GM23248 (cell line): ENCODE data around the gene WTAP. TPM values are rescaled to one million over a fixed set of nuclear protein-coding genes. Genes with fewer than 3 reads are reported as not detected.

Source experiments
- DNase-seq: peaks from one replicate; pipeline ENCODE4 v3.0.0-alpha.2; 2015
- H2AFZ ChIP-seq: fragments of 200-600 bp; sonication (generic); 2 replicates; pipeline ENCODE4 v1.6.1; 2016; ENCODE audit warnings: antibody characterized with exemption
- H3F3A ChIP-seq: fragments of 200-600 bp; sonication (generic); 2 replicates; pipeline ENCODE4 v1.6.1; 2016; ENCODE audit warnings: mild to moderate bottlenecking, antibody characterized with exemption, mixed run types; ENCODE audit not compliant: insufficient read depth
- H3K27ac ChIP-seq: fragments of 200-600 bp; sonication (generic); 2 replicates; pipeline ENCODE4 v1.5.1; 2016; ENCODE audit warnings: mild to moderate bottlenecking
- H3K27me3 ChIP-seq: fragments of 200-600 bp; sonication (generic); replicated peaks from 2 replicates; pipeline ENCODE4 v1.6.1; 2016; ENCODE audit warnings: mild to moderate bottlenecking; ENCODE audit not compliant: insufficient read depth
- H3K36me3 ChIP-seq: fragments of 200-600 bp; sonication (generic); 2 replicates; pipeline ENCODE4 v1.6.1; 2016; ENCODE audit warnings: low read depth, mild to moderate bottlenecking
- H3K4me1 ChIP-seq: fragments of 200-600 bp; sonication (generic); 2 replicates; pipeline ENCODE4 v1.6.1; 2016; ENCODE audit warnings: mild to moderate bottlenecking; ENCODE audit not compliant: insufficient read depth
- H3K4me2 ChIP-seq: fragments of 200-600 bp; sonication (generic); one replicate; pipeline ENCODE4 v1.6.1; 2016; ENCODE audit warnings: mild to moderate bottlenecking; ENCODE audit not compliant: unreplicated experiment
- H3K4me3 ChIP-seq: fragments of 200-600 bp; sonication (generic); 2 replicates; pipeline ENCODE4 v1.5.1; 2016; ENCODE audit warnings: mild to moderate bottlenecking
- H3K79me2 ChIP-seq: fragments of 200-600 bp; sonication (generic); 2 replicates; pipeline ENCODE4 v1.6.1; 2016; ENCODE audit warnings: mild to moderate bottlenecking; ENCODE audit not compliant: insufficient read depth
- H3K9ac ChIP-seq: fragments of 200-600 bp; sonication (generic); 2 replicates; pipeline ENCODE4 v1.6.1; 2016; ENCODE audit warnings: mild to moderate bottlenecking
- H3K9me2 ChIP-seq: fragments of 200-600 bp; sonication (generic); 2 replicates; pipeline ENCODE4 v1.6.1; 2016; ENCODE audit warnings: mixed run types, mild to moderate bottlenecking, moderate library complexity; ENCODE audit not compliant: insufficient read depth
- H3K9me3 ChIP-seq: fragments of 200-600 bp; sonication (generic); one replicate; pipeline ENCODE4 v1.6.1; 2017; ENCODE audit warnings: low read depth
- H4K20me1 ChIP-seq: fragments of 200-600 bp; sonication (generic); 2 replicates; pipeline ENCODE4 v1.6.0; 2016; ENCODE audit not compliant: insufficient read depth
- EZH2 ChIP-seq: fragments of 200-600 bp; sonication (generic); IDR thresholded peaks from 2 replicates; pipeline ENCODE4 v1.6.1; 2018; ENCODE audit warnings: antibody characterized with exemption, mild to moderate bottlenecking; ENCODE audit not compliant: insufficient read depth, poor library complexity, severe bottlenecking
- EZH2phosphoT487 ChIP-seq: fragments of 200-600 bp; sonication (generic); IDR thresholded peaks from 2 replicates; pipeline ENCODE4 v1.6.1; 2018; ENCODE audit warnings: antibody characterized with exemption, moderate library complexity, mild to moderate bottlenecking, low read depth; ENCODE audit not compliant: insufficient read depth
- WGBS, 2 experiments: methylation state at CpG; one replicate each; pipeline ENCODE4 v1.1.6; 2015 to 2017; ENCODE audit warnings: low lambda C conversion rate in 2 of 2, low coverage in 1 of 2; ENCODE audit errors: missing lambda C conversion rate in 2 of 2; 5-methylcytosine and 5-hydroxymethylcytosine counted together
- in situ Hi-C: fragments of 300-500 bp; cut with MboI; formaldehyde crosslinking; loops from 2 replicates; pipeline ENCODE4 v1.15.0; 2020
- polyA plus RNA-seq: library from polyadenylated mRNA; unstranded; fragments of >200 nt; fragmentation: Nextera tagmentation; extraction: Ambion mirVana; gene quantifications from 2 replicates; pipeline ENCODE4 v1.2.1, GENCODE V29; 2016
- total RNA-seq: library from RNA; depleted of rRNA; stranded (reverse); fragments of >200 nt; shearing (Covaris generic); gene quantifications from 2 replicates; pipeline ENCODE4 v1.2.3, GENCODE V29; 2014; rRNA removed

WTAP gene
- total RNA-seq (57.8 and 64.8 TPM in 2 replicates), polyA plus RNA-seq (87.8 and 89.8 TPM in 2 replicates)

- H3F3A ChIP-seq: peaks cover 26% of the 10 kb centered on the region
- H3K9me2 ChIP-seq: no peaks in the 10 kb centered on the region
- peak within 1 kb of the TSS; percentile 90 for H2AFZ ChIP-seq
- peak within 1 kb of the TSS; percentile 88 for H3K4me3 ChIP-seq
- peak within 1 kb of the TSS; percentile 89 for H3K9ac ChIP-seq
- peaks cover 25% of the 10 kb centered on the region for H3K4me1 ChIP-seq
- no peaks in the 10 kb centered on the region for H3K9me3 ChIP-seq
- in situ Hi-C loops: no loop called here
- no peaks in the 10 kb centered on the region; the same call in 1 of the 2 replicates for H3K36me3 ChIP-seq
- peak; percentile 95 for DNase-seq
- H3K4me2 ChIP-seq: peak within 1 kb of the TSS; percentile 93
- H4K20me1 ChIP-seq: no peaks in the 10 kb centered on the region; the same call in 1 of the 2 replicates
- 1 to 2% methylated on average over 48 to 78 of the region's 93 CpGs for WGBS, 2 experiments
- peak within 1 kb of the TSS; percentile 96 for H3K27ac ChIP-seq
- peaks cover 92% of the 10 kb centered on the region for H3K79me2 ChIP-seq
- no peaks in the 10 kb centered on the region for H3K27me3 ChIP-seq
- TF ChIP-seq EZH2: no peak
- TF ChIP-seq EZH2phosphoT487: no peak
These were observed at the start of gene WTAP for GRCh38 chr6:159726918-159727716. WTAP (plus strand) TSS chr6:159727506; CDS start chr6:159736266, 8,760 bp downstream.

- WGBS, 2 experiments: 97 to 98% methylated on average over 5 of the region's 5 CpGs
- Histone ChIP-seq H4K20me1 (no peaks in the 10 kb centered on the region), H3K9me3 (no peaks in the 10 kb centered on the region), H3K4me2 (no peak overlapping the region), H3K4me1 (peaks cover 17% of the 10 kb centered on the region), H3K9ac (no peak overlapping the region), H3K4me3 (no peak overlapping the region), H3K9me2 (no peaks in the 10 kb centered on the region), H3F3A (peaks cover 24% of the 10 kb centered on the region), H3K79me2 (no peaks in the 10 kb centered on the region), H2AFZ (no peak overlapping the region), H3K36me3 (peaks cover 2% of the 10 kb centered on the region; the same call in 1 of the 2 replicates), H3K27me3 (no peaks in the 10 kb centered on the region), H3K27ac (no peak overlapping the region)
- no peak for TF ChIP-seq EZH2
- TF ChIP-seq EZH2phosphoT487: no peak
- in situ Hi-C loops: loop anchor here (25.0 kb wide), 1 partner anchor 785 kb away; no protein-coding TSS in a partner anchor
- no peak for DNase-seq
These were observed 49.7 kb upstream of the WTAP start for GRCh38 chr6:159677506-159678165.

GRCh38 chr6:159678574-159678973 is 48.7 kb upstream of the WTAP start:
- in situ Hi-C loops: loop anchor here (25.0 kb wide), 1 partner anchor 784 kb away; no protein-coding TSS in a partner anchor
- no peak overlapping the region for H3K27ac ChIP-seq

More at GRCh38 chr6:159678574-159678973, 48.7 kb upstream of the WTAP start:
- Histone ChIP-seq H3K36me3 (peaks cover 7% of the 10 kb centered on the region; the same call in 1 of the 2 replicates), H3K79me2 (no peaks in the 10 kb centered on the region), H4K20me1 (no peaks in the 10 kb centered on the region), H3K9ac (no peak overlapping the region), H3F3A (peaks cover 24% of the 10 kb centered on the region), H3K4me3 (no peak overlapping the region), H3K9me2 (no peaks in the 10 kb centered on the region), H3K9me3 (no peaks in the 10 kb centered on the region), H2AFZ (no peak overlapping the region), H3K4me1 (peaks cover 17% of the 10 kb centered on the region), H3K27me3 (no peaks in the 10 kb centered on the region), H3K4me2 (no peak overlapping the region)
- no peak for DNase-seq
- no peak for TF ChIP-seq EZH2phosphoT487
- no peak for TF ChIP-seq EZH2
- 97 to 99% methylated on average over 3 of the region's 3 CpGs for WGBS, 2 experiments
